Mucosa of descending colon (tissue), 3 donors: Measurements from ENCODE around the gene CHRNB1. TPM values are rescaled to one million over a fixed set of nuclear protein-coding genes. Genes with fewer than 3 reads are reported as not detected.

Experiments
- ATAC-seq: fragments of 200-7000 bp; cut with Tn5 transposase; one replicate; pipeline ENCODE4 v1.9.1; 2020; ENCODE audit warnings: mild to moderate bottlenecking, moderate library complexity
- DNase-seq, 3 donors: peaks; one replicate each; pipeline ENCODE4 v3.0.0-alpha.2; 2020
- H3K36me3 ChIP-seq: fragments of 200-600 bp; one replicate; pipeline ENCODE4 v1.8.0; 2021; ENCODE audit warnings: low read depth, mild to moderate bottlenecking
- H3K4me1 ChIP-seq: fragments of 200-600 bp; one replicate; pipeline ENCODE4 v1.8.0; 2021; ENCODE audit warnings: low read depth, mild to moderate bottlenecking
- H3K4me3 ChIP-seq: fragments of 200-600 bp; one replicate; pipeline ENCODE4 v1.8.0; 2021; ENCODE audit warnings: mild to moderate bottlenecking
- H3K9me3 ChIP-seq: fragments of 200-600 bp; one replicate; pipeline ENCODE4 v1.8.0; 2021; ENCODE audit warnings: mild to moderate bottlenecking
- intact Hi-C, 2 donors: fragments of 100-400 bp; cut with DNase I in 1 of 2; cut with micrococcal nuclease in 1 of 2; formaldehyde crosslinking; loops; one replicate each; pipeline versions ENCODE4 v1.11.0 to v1.11.1; 2022; cut with DNase I, micrococcal nuclease
- total RNA-seq, 3 donors: library from RNA; stranded (reverse); fragmentation: NEBNext Ultra II Directional in 2 of 3; extraction: Animal tissue kit (Norgen Biotek cat#: 25700) in 2 of 3; gene quantifications; one replicate each; pipeline versions ENCODE4 v1.2.1 to v1.2.4, GENCODE V29; 2021 to 2023
- TF ChIP-seq, protein P1 (sequence below): fragments of 200-600 bp; IDR thresholded peaks from one replicate; pipeline ENCODE4 v1.8.0; 2022; ENCODE audit warnings: antibody characterized with exemption, mild to moderate bottlenecking
- donor health status: DM: no; HTN: no; CAD: no; lungs with moderate emphysema.
- donor health status: DM: no; HTN: no; CAD: no.
- donor health status: DM: no; HTN: yes; CAD: no.

CHRNB1 gene
- total RNA-seq, 3 donors from 2014 or later: 6.0 to 8.3 (median 7.7) TPM

DNA sequence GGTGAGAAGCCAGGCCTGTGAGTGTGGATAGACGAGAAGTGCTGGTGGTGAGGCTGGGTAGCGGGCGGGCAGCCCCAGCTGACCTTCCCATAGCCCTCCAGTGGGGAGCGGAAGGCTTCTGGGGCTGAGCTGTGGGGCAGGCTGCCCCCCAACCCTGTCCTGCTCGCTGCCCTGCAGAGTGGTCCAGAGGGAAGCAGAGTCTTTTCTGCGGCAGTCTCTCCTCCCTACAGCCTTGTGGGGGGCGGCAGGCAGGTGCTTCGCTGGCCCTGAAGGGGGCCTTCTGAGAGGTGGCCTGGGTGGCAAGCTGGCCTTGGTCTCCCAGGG is 33.5 kb upstream of the CHRNB1 start:
- no peaks in the 10 kb centered on the region for H3K9me3 ChIP-seq
- intact Hi-C loops: no loop called here
- DNase-seq (no peak), ATAC-seq (no peak)
- TF ChIP-seq, protein P1, sequence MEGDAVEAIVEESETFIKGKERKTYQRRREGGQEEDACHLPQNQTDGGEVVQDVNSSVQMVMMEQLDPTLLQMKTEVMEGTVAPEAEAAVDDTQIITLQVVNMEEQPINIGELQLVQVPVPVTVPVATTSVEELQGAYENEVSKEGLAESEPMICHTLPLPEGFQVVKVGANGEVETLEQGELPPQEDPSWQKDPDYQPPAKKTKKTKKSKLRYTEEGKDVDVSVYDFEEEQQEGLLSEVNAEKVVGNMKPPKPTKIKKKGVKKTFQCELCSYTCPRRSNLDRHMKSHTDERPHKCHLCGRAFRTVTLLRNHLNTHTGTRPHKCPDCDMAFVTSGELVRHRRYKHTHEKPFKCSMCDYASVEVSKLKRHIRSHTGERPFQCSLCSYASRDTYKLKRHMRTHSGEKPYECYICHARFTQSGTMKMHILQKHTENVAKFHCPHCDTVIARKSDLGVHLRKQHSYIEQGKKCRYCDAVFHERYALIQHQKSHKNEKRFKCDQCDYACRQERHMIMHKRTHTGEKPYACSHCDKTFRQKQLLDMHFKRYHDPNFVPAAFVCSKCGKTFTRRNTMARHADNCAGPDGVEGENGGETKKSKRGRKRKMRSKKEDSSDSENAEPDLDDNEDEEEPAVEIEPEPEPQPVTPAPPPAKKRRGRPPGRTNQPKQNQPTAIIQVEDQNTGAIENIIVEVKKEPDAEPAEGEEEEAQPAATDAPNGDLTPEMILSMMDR: no peak
- H3K36me3 ChIP-seq: no peaks in the 10 kb centered on the region
- H3K4me1 ChIP-seq: peaks cover 4% of the 10 kb centered on the region
- H3K4me3 ChIP-seq: no peak overlapping the region

GRCh38 chr17:7413346-7413985 is 31.4 kb upstream of the CHRNB1 start:
- Histone ChIP-seq H3K36me3 (no peaks in the 10 kb centered on the region), H3K9me3 (no peaks in the 10 kb centered on the region), H3K4me3 (no peak overlapping the region), H3K4me1 (no peaks in the 10 kb centered on the region)
- ATAC-seq (no peak), DNase-seq (no peak)
- intact Hi-C loops: no loop called here
- TF ChIP-seq, protein P1: no peak

GRCh38 chr17:7414837-7415236 is 30.0 kb upstream of the CHRNB1 start:
- DNase-seq (no peak), ATAC-seq (no peak)
- TF ChIP-seq, protein P1: no peak
- Histone ChIP-seq H3K36me3 (no peaks in the 10 kb centered on the region), H3K4me3 (no peak overlapping the region), H3K9me3 (no peaks in the 10 kb centered on the region), H3K4me1 (no peaks in the 10 kb centered on the region)
- intact Hi-C loops: no loop called here

DNA sequence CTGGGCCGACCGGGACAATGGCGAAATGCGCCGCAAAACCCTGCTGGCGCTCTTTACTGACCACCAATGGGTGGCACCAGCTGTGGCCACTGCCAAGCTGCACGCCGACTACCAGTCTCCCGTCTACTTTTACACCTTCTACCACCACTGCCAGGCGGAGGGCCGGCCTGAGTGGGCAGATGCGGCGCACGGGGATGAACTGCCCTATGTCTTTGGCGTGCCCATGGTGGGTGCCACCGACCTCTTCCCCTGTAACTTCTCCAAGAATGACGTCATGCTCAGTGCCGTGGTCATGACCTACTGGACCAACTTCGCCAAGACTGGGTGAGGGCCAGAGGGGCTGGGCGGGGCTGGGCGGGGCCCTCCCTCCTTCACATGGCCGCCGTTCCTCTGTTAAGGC is 29.1 kb upstream of the CHRNB1 start:
- Histone ChIP-seq H3K9me3 (no peaks in the 10 kb centered on the region), H3K36me3 (no peaks in the 10 kb centered on the region), H3K4me1 (no peaks in the 10 kb centered on the region), H3K4me3 (no peak overlapping the region)
- DNase-seq (no peak), ATAC-seq (no peak)
- TF ChIP-seq, protein P1: no peak
- intact Hi-C loops: no loop called here

DNA sequence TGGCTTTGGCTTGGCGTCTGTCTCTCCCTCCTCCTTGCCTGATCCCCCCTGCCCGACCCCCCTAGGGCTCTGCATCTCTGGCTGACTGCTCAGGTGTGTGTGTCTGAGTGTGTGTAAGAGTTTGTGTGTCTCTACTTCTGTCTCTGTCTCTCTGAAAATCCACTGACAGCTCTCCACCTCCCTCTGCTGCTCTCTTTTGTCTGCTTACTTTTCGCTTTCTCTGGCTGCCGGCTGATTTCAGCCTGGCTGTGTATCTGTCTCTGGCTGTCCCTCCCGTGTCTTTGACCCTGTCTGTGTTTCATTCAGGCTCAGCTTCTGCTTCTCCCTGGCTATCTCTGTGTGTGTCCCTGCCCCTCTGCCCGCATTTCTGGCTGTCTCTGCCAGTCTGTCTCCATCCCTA is 28.5 kb upstream of the CHRNB1 start:
- no peaks in the 10 kb centered on the region for H3K4me1 ChIP-seq
- intact Hi-C loops: no loop called here
- H3K9me3 ChIP-seq: no peaks in the 10 kb centered on the region
- TF ChIP-seq, protein P1: no peak
- H3K36me3 ChIP-seq: no peaks in the 10 kb centered on the region
- ATAC-seq (no peak), DNase-seq (no peak)
- H3K4me3 ChIP-seq: no peak overlapping the region

DNA sequence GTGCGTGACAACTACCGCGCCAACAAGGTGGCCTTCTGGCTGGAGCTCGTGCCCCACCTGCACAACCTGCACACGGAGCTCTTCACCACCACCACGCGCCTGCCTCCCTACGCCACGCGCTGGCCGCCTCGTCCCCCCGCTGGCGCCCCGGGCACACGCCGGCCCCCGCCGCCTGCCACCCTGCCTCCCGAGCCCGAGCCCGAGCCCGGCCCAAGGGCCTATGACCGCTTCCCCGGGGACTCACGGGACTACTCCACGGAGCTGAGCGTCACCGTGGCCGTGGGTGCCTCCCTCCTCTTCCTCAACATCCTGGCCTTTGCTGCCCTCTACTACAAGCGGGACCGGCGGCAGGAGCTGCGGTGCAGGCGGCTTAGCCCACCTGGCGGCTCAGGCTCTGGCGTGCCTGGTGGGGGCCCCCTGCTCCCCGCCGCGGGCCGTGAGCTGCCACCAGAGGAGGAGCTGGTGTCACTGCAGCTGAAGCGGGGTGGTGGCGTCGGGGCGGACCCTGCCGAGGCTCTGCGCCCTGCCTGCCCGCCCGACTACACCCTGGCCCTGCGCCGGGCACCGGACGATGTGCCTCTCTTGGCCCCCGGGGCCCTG is 27.7 kb upstream of the CHRNB1 start:
- H3K4me1 ChIP-seq: no peaks in the 10 kb centered on the region
- ATAC-seq (no peak), DNase-seq (no peak)
- no peaks in the 10 kb centered on the region for H3K9me3 ChIP-seq
- intact Hi-C loops: no loop called here
- TF ChIP-seq, protein P1: no peak
- H3K4me3 ChIP-seq: no peak overlapping the region
- no peaks in the 10 kb centered on the region for H3K36me3 ChIP-seq
